GM12891 (cell line): Measurements from ENCODE around the gene TMEM271.

Source experiments
- POLR2A ChIP-seq: IDR thresholded peaks from 2 replicates; pipeline ENCODE4 v1.6.1; 2011; ENCODE audit warnings: low read depth, low read length, control low read depth
- SPI1 ChIP-seq: IDR thresholded peaks from 2 replicates; pipeline ENCODE4 v1.6.1; 2011; ENCODE audit warnings: low read depth, low read length, control low read depth

GRCh38 chr4:526971-527460 is 49.1 kb downstream of the TMEM271 start:
- TF ChIP-seq SPI1 (no peak), POLR2A (no peak)
